Neural cell (in vitro differentiated cells): ENCODE results near the gene PFKP.

Experiments used
- EZH2 ChIP-seq: fragments of 200-600, 300-800 bp; shearing (Covaris generic), sonication (generic); IDR thresholded peaks from 2 replicates; pipeline ENCODE4 v1.6.1; 2014; ENCODE audit warnings: antibody characterized with exemption, low read length, borderline replicate concordance, mild to moderate bottlenecking; ENCODE audit not compliant: insufficient read depth, poor library complexity, severe bottlenecking
- POLR2AphosphoS5 ChIP-seq: IDR thresholded peaks from 2 replicates; pipeline ENCODE4 v1.6.1; 2012
- SMC3 ChIP-seq: fragments of 450-650 bp; conservative IDR thresholded peaks from 2 replicates; pipeline ENCODE4 v1.6.1; 2014; ENCODE audit warnings: antibody characterized with exemption, mild to moderate bottlenecking, moderate library complexity; ENCODE audit not compliant: poor library complexity
- TAF1 ChIP-seq: IDR thresholded peaks from 2 replicates; pipeline ENCODE4 v1.6.1; 2012; ENCODE audit warnings: low read depth
- TF ChIP-seq, protein P1 (sequence below): IDR thresholded peaks from 2 replicates; pipeline ENCODE4 v1.6.1; 2012; ENCODE audit warnings: borderline replicate concordance
- TF ChIP-seq, protein P2 (sequence below): fragments of 450-650 bp; IDR thresholded peaks from 2 replicates; pipeline ENCODE4 v1.5.1; 2014; ENCODE audit warnings: antibody characterized with exemption, mild to moderate bottlenecking, moderate library complexity; ENCODE audit not compliant: poor library complexity, severe bottlenecking

DNA sequence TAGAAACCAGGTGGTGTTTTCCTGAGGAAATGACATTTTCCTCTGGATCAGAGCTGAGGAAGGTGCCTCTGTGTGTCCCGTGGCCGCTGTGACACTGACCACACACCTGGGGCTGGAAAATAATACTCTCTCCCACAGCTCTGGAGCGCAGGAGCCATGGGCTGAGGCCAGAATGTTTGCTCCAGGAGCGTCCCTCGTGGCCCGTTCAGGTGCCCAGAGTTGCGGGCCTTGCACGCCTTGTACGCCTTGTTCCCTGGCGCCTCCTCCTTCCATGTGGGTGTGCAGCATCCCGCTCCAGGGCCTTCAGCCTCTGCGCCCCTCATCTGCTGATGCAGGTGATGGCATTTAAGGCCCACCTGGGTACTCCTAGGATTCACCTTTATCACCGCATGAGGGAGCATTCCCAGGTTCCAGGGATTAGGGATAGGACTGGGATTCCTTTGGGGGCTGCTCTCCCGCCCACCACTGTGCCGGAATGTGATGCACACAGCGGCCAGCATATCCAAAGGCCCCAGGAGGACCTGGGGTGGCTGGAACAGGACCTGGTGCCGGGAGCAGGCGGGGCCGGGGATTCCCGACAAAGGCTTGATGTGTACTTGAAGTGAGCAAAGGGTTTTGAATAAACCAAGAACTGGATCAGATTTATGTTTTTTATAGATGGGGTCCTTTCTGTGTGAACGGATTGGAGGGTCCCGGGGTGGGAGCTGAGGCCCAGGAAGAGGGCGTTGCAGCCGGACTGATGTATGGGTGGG, 61.2 kb downstream of the PFKP start:
- TF ChIP-seq, protein P1, sequence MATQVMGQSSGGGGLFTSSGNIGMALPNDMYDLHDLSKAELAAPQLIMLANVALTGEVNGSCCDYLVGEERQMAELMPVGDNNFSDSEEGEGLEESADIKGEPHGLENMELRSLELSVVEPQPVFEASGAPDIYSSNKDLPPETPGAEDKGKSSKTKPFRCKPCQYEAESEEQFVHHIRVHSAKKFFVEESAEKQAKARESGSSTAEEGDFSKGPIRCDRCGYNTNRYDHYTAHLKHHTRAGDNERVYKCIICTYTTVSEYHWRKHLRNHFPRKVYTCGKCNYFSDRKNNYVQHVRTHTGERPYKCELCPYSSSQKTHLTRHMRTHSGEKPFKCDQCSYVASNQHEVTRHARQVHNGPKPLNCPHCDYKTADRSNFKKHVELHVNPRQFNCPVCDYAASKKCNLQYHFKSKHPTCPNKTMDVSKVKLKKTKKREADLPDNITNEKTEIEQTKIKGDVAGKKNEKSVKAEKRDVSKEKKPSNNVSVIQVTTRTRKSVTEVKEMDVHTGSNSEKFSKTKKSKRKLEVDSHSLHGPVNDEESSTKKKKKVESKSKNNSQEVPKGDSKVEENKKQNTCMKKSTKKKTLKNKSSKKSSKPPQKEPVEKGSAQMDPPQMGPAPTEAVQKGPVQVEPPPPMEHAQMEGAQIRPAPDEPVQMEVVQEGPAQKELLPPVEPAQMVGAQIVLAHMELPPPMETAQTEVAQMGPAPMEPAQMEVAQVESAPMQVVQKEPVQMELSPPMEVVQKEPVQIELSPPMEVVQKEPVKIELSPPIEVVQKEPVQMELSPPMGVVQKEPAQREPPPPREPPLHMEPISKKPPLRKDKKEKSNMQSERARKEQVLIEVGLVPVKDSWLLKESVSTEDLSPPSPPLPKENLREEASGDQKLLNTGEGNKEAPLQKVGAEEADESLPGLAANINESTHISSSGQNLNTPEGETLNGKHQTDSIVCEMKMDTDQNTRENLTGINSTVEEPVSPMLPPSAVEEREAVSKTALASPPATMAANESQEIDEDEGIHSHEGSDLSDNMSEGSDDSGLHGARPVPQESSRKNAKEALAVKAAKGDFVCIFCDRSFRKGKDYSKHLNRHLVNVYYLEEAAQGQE = no peak
- TF ChIP-seq, protein P2, sequence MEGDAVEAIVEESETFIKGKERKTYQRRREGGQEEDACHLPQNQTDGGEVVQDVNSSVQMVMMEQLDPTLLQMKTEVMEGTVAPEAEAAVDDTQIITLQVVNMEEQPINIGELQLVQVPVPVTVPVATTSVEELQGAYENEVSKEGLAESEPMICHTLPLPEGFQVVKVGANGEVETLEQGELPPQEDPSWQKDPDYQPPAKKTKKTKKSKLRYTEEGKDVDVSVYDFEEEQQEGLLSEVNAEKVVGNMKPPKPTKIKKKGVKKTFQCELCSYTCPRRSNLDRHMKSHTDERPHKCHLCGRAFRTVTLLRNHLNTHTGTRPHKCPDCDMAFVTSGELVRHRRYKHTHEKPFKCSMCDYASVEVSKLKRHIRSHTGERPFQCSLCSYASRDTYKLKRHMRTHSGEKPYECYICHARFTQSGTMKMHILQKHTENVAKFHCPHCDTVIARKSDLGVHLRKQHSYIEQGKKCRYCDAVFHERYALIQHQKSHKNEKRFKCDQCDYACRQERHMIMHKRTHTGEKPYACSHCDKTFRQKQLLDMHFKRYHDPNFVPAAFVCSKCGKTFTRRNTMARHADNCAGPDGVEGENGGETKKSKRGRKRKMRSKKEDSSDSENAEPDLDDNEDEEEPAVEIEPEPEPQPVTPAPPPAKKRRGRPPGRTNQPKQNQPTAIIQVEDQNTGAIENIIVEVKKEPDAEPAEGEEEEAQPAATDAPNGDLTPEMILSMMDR = no peak
- no peak for TF ChIP-seq POLR2AphosphoS5
- TF ChIP-seq SMC3 = no peak
- no peak for TF ChIP-seq TAF1
- no peak for TF ChIP-seq EZH2
